AG04450 (cell line): ENCODE measurements around the gene LRRC32. TPM values are rescaled to one million over a fixed set of nuclear protein-coding genes. Genes with fewer than 3 reads are reported as not detected.

Source experiments
- polyA plus RNA-seq: library from polyadenylated mRNA; depleted of rRNA; stranded (reverse); fragments of >200 nt; gene quantifications from 2 replicates; pipeline ENCODE4 v1.2.3, GENCODE V29; 2011; rRNA removed

Gene LRRC32
- polyA plus RNA-seq, 1 experiment: 10.9 TPM

Other genes with a start within 250 kb of the LRRC32 start
- gene EMSY, start 225.7 kb downstream of the LRRC32 start, polyA plus RNA-seq: 14.6 and 18.6 TPM in 2 replicates
- 28.8 and 36.5 TPM in 2 replicates for gene TSKU, start 112.6 kb upstream of the LRRC32 start, polyA plus RNA-seq
- 9.3 and 11.2 TPM in 2 replicates for gene ACER3, start 190.2 kb upstream of the LRRC32 start, polyA plus RNA-seq